IMR-90 (cell line): ENCODE measurements around the gene PRICKLE2. TPM values are rescaled to one million over a fixed set of nuclear protein-coding genes. Genes with fewer than 3 reads are reported as not detected.

Source experiments
- ATAC-seq: fragments of 200-7000 bp; cut with Tn5 transposase; 2 replicates; pipeline ENCODE4 v1.9.1; 2020; ENCODE audit warnings: low read depth, mild to moderate bottlenecking, moderate library complexity
- BruUV-seq: library from RNA; stranded (reverse); fragments of 400-500 nt; replicated peaks from 2 replicates; lab custom pipeline; 2021; lab: Mats Ljungman, UMichigan
- CTCF ChIA-PET: fragments of 300-600 bp; formaldehyde crosslinking; extraction: SDS; loops from one replicate; lab custom pipeline; 2021; ENCODE audit warnings: antibody characterized with exemption; lab: Yijun Ruan, JAX
- POLR2A ChIA-PET: fragments of 300-600 bp; sonication (Branson Sonifier 250); formaldehyde crosslinking; loops from one replicate; lab custom pipeline; 2022; ENCODE audit warnings: antibody characterized with exemption; ENCODE audit not compliant: unreplicated experiment; lab: Charles Lee
- DNase-seq: peaks from one replicate; pipeline ENCODE4 v3.0.0; 2013
- H2AFZ ChIP-seq: replicated peaks from 2 replicates; pipeline ENCODE3; 2013; ENCODE audit warnings: low read length, mild to moderate bottlenecking; ENCODE audit not compliant: poor library complexity
- H2AK5ac ChIP-seq: 2 replicates; pipeline ENCODE4 v1.6.1; 2013; ENCODE audit warnings: low read depth, low read length, inconsistent platforms
- H2AK9ac ChIP-seq: replicated peaks from 2 replicates; pipeline ENCODE3; 2013; ENCODE audit warnings: mild to moderate bottlenecking, low read depth, low read length, moderate library complexity; ENCODE audit not compliant: poor library complexity
- H2BK120ac ChIP-seq: 2 replicates; pipeline ENCODE4 v1.6.1; 2013; ENCODE audit warnings: low read depth, low read length, inconsistent platforms
- H2BK15ac ChIP-seq: 3 replicates; pipeline ENCODE4 v1.6.1; 2013; ENCODE audit warnings: low read depth, low read length, inconsistent platforms
- H2BK20ac ChIP-seq: 2 replicates; pipeline ENCODE4 v1.6.1; 2013; ENCODE audit warnings: low read depth, mild to moderate bottlenecking, inconsistent platforms, low read length, moderate library complexity
- H2BK5ac ChIP-seq: 2 replicates; pipeline ENCODE4 v1.6.1; 2013; ENCODE audit warnings: mild to moderate bottlenecking, low read depth, low read length, inconsistent platforms; ENCODE audit not compliant: poor library complexity, severe bottlenecking
- H3K14ac ChIP-seq: replicated peaks from 2 replicates; pipeline ENCODE4 v1.6.1; 2013; ENCODE audit warnings: low read depth, low read length, inconsistent platforms
- H3K18ac ChIP-seq: 2 replicates; pipeline ENCODE4 v1.6.1; 2013; ENCODE audit warnings: low read depth, low read length, control low read depth
- H3K23ac ChIP-seq: 2 replicates; pipeline ENCODE4 v1.6.1; 2013; ENCODE audit warnings: low read depth, low read length, inconsistent platforms
- H3K27ac ChIP-seq: 2 replicates; pipeline ENCODE4 v1.5.1; 2013; ENCODE audit warnings: mild to moderate bottlenecking, control low read depth, low read length; ENCODE audit not compliant: insufficient read depth
- H3K27me3 ChIP-seq: 2 replicates; pipeline ENCODE4 v1.6.1; 2013; ENCODE audit warnings: low read length; ENCODE audit not compliant: control insufficient read depth, insufficient read depth
- H3K36me3 ChIP-seq: 2 replicates; pipeline ENCODE4 v1.6.1; 2013; ENCODE audit warnings: low read length, mixed read lengths; ENCODE audit not compliant: control insufficient read depth, insufficient read depth
- H3K4ac ChIP-seq: 2 replicates; pipeline ENCODE4 v1.6.1; 2013; ENCODE audit warnings: low read depth, low read length, inconsistent platforms
- H3K4me1 ChIP-seq: 2 replicates; pipeline ENCODE4 v1.6.1; 2013; ENCODE audit warnings: low read length, mixed read lengths; ENCODE audit not compliant: control insufficient read depth, insufficient read depth
- H3K4me2 ChIP-seq: 2 replicates; pipeline ENCODE4 v1.6.1; 2013; ENCODE audit warnings: low read depth, mild to moderate bottlenecking, control low read depth, low read length, moderate library complexity
- H3K4me3 ChIP-seq: 2 replicates; pipeline ENCODE4 v1.5.1; 2013; ENCODE audit warnings: low read depth, mild to moderate bottlenecking, control low read depth, low read length, moderate library complexity; ENCODE audit not compliant: insufficient read depth
- H3K56ac ChIP-seq: 2 replicates; pipeline ENCODE4 v1.6.1; 2013; ENCODE audit warnings: low read length, inconsistent platforms; ENCODE audit not compliant: insufficient read depth; ENCODE audit errors: extremely low read depth
- H3K79me1 ChIP-seq, 2 experiments: 2 replicates each; pipeline ENCODE4 v1.6.1; 2013; ENCODE audit warnings: low read length in 2 of 2, inconsistent platforms in 1 of 2, low read depth in 1 of 2
- H3K9ac ChIP-seq: 2 replicates; pipeline ENCODE4 v1.6.1; 2013; ENCODE audit warnings: low read depth, low read length, control low read depth
- H3K9me1 ChIP-seq: 2 replicates; pipeline ENCODE4 v1.6.1; 2013; ENCODE audit warnings: low read length, inconsistent platforms; ENCODE audit not compliant: insufficient read depth
- H3K9me3 ChIP-seq: 2 replicates; pipeline ENCODE4 v1.6.1; 2013; ENCODE audit warnings: low read length; ENCODE audit not compliant: control insufficient read depth, insufficient read depth
- H4K20me1 ChIP-seq: 2 replicates; pipeline ENCODE4 v1.6.1; 2013; ENCODE audit warnings: low read length, inconsistent platforms; ENCODE audit not compliant: insufficient read depth
- H4K5ac ChIP-seq: 2 replicates; pipeline ENCODE4 v1.6.1; 2013; ENCODE audit warnings: mild to moderate bottlenecking, low read depth, low read length, control low read depth
- H4K8ac ChIP-seq, 2 experiments: 2 replicates each; pipeline ENCODE4 v1.6.1; 2013; ENCODE audit warnings: low read depth in 2 of 2, low read length in 2 of 2, control low read depth in 1 of 2, inconsistent platforms in 1 of 2
- H4K91ac ChIP-seq: 2 replicates; pipeline ENCODE4 v1.6.1; 2013; ENCODE audit warnings: low read depth, low read length, inconsistent platforms; ENCODE audit not compliant: insufficient read depth
- BHLHE40 ChIP-seq: fragments of 150-350 bp; IDR thresholded peaks from 2 replicates; pipeline ENCODE4 v1.6.1; 2016; ENCODE audit warnings: mild to moderate bottlenecking, low read depth, low read length
- MAFK ChIP-seq: IDR thresholded peaks from 2 replicates; pipeline ENCODE4 v1.6.1; 2012; ENCODE audit warnings: low read depth, low read length, improper control_type of control experiment
- NFE2L2 ChIP-seq: fragments of 150-350 bp; IDR thresholded peaks from 2 replicates; pipeline ENCODE4 v1.6.1; 2016; ENCODE audit warnings: low read depth, mild to moderate bottlenecking, low read length
- RAD21 ChIP-seq: IDR thresholded peaks from 2 replicates; pipeline ENCODE4 v1.6.1; 2012; ENCODE audit warnings: low read length, improper control_type of control experiment
- USF2 ChIP-seq: fragments of 150-350 bp; IDR thresholded peaks from 2 replicates; pipeline ENCODE4 v1.6.1; 2017; ENCODE audit warnings: mild to moderate bottlenecking, antibody characterized with exemption, low read length, low read depth
- WGBS, 2 experiments: methylation state at CpG; one replicate each; pipeline versions ENCODE4 v1.1.5 to v1.1.7; 2013; ENCODE audit warnings: missing lambda C conversion rate in 2 of 2; ENCODE audit not compliant: insufficient read length in 1 of 2; ENCODE audit errors: extremely low coverage in 2 of 2; 5-methylcytosine and 5-hydroxymethylcytosine counted together
- dilution Hi-C: fragments of 300-500 bp; cut with HindIII; formaldehyde crosslinking; loops from one replicate; pipeline ENCODE4 v1.14.3; 2018; ENCODE audit warnings: low sequenced_read_pairs; ENCODE audit not compliant: unreplicated experiment
- in situ Hi-C: fragments of 300-500 bp; cut with MboI; formaldehyde crosslinking; loops from 3 replicates; pipeline ENCODE4 v1.14.3; 2019; ENCODE audit warnings: low sequenced_read_pairs, inconsistent platforms, mixed read lengths
- intact Hi-C: fragments of 100-400 bp; cut with micrococcal nuclease; formaldehyde crosslinking; loops from 2 replicates; pipeline ENCODE4 v1.10.0; 2022
- polyA plus RNA-seq, 3 experiments: library from polyadenylated mRNA; depleted of rRNA; stranded (reverse); fragments of >200 nt; gene quantifications; 2 replicates each; pipeline ENCODE4 v1.2.3, GENCODE V29; 2012; ENCODE audit warnings: low replicate concordance in 1 of 3
- total RNA-seq: library from RNA; depleted of rRNA; stranded (reverse); fragments of >200 nt; gene quantifications from 2 replicates; pipeline ENCODE4 v1.2.3, GENCODE V29; 2012

The PRICKLE2 gene
- total and polyA plus RNA-seq, 2 of the 4 experiments (the other 2 are of a cell fraction), result 4.1 to 14.2 TPM

DNA sequence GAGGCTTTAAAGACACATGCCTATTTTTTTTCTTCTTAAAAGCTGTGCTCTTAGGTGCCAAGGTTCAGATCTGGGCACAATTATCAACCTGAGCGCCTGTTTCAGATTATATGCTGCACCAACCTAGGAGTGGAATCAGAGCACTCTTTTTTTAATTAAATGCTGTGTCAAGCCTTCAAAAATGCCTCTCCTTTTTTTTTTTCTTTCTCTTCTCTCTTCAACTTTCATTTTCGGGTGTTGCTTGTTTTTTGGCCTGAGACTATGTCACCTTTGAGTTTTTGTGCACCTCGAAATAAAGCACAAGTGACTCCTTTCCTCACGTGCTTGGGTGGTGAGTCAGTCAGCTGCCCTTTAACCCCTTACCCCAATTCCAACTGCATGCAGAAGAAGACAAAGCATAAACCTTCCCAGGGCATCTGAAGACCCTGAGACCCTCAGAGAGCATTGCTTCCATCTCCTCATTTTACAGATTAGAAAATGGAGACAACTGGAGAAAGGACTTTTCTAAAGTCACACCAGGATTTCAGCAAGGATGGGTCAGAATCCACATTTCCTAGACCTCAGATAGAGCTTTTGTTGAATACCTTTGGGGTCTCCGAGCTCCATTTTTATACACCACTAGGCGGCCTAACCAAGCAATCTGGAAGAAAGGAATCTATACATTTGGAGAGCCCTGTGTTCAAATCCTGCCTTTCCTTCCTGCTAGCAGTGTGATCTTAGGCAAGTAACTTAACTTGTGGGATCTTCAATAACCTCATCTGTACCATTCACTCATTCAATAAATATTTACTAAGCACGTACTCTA lies 631 bp upstream of the PRICKLE2 start:
- H4K8ac ChIP-seq, result peak overlapping the region in 1 of 2 experiments; percentile 82; a peak in 3 of 4 replicates
- peak overlapping the region; percentile 89 for H3K27ac ChIP-seq
- intact Hi-C loops, result loop anchor here (2.0 kb wide), 2 partner anchors 173 to 195 kb away; no protein-coding TSS in a partner anchor
- ATAC-seq (no peak), DNase-seq (peak; percentile 51)
- peaks cover 12% of the 10 kb centered on the region for H3K9me1 ChIP-seq
- H3K27me3 ChIP-seq, result no peaks in the 10 kb centered on the region
- H3K9me3 ChIP-seq, result no peaks in the 10 kb centered on the region
- H2BK20ac ChIP-seq, result peak overlapping the region; percentile 26; the same call in 1 of the 2 replicates
- no TSS peak for BruUV-seq
- H4K5ac ChIP-seq, result peak overlapping the region; percentile 61
- peaks cover 2% of the 10 kb centered on the region for H3K36me3 ChIP-seq
- POLR2A ChIA-PET, result no interaction called here
- peak overlapping the region; percentile 51 for H3K14ac ChIP-seq
- H3K79me1 ChIP-seq, result peaks cover 35 to 86% of the 10 kb centered on the region in 2 experiments
- peak overlapping the region; percentile 73 for H2BK5ac ChIP-seq
- peaks cover 10% of the 10 kb centered on the region for H4K20me1 ChIP-seq
- peak overlapping the region; percentile 42; the same call in 1 of the 2 replicates for H3K18ac ChIP-seq
- H2AFZ ChIP-seq, result peak overlapping the region; percentile 84
- dilution Hi-C loops, result no loop called here
- H2BK120ac ChIP-seq, result peak overlapping the region; percentile 82
- peak overlapping the region; percentile 29 for H2AK9ac ChIP-seq
- peak overlapping the region; percentile 89; the same call in 1 of the 2 replicates for H3K4ac ChIP-seq
- peak overlapping the region; percentile 36; the same call in 1 of the 2 replicates for H3K56ac ChIP-seq
- peak overlapping the region; percentile 35 for H3K9ac ChIP-seq
- H3K4me1 ChIP-seq, result peaks cover 23% of the 10 kb centered on the region
- H3K4me2 ChIP-seq, result peak overlapping the region; percentile 70
- H3K4me3 ChIP-seq, result peak overlapping the region; percentile 18; the same call in 1 of the 2 replicates
- no CpG with 5 or more reads among the region's 7 CpGs for WGBS, 2 experiments
- peak overlapping the region; percentile 25; the same call in 1 of the 2 replicates for H3K23ac ChIP-seq
- H2BK15ac ChIP-seq, result no peak overlapping the region; the same call in 2 of the 3 replicates
- no peak overlapping the region for H2AK5ac ChIP-seq
- in situ Hi-C loops, result no loop called here
- CTCF ChIA-PET, result interaction anchor here (0.9 to 1.7 kb wide), 4 partner anchors 13 to 177 kb away, joined by 3 to 7 read pairs (median 4); no protein-coding TSS in a partner anchor
- peak overlapping the region; percentile 46 for H4K91ac ChIP-seq
- TF ChIP-seq RAD21 (no peak), BHLHE40 (peak; percentile 88), USF2 (peak; percentile 54), NFE2L2 (no peak), MAFK (no peak)
